ENCODE data around the gene TBC1D22B. TPM values are rescaled to one million over a fixed set of nuclear protein-coding genes. Genes with fewer than 3 reads are reported as not detected.
"Not testable (repeated sequence)": the region's sequence is repeated elsewhere in the genome, so short reads cannot be mapped to it uniquely, and the experiment has no call there.

The TBC1D22B gene
- total RNA-seq, 1 donor from 2014 or later: 3.7 TPM

GRCh38 chr6:37297637-37298036 lies 40.1 kb downstream of the TBC1D22B start:
- not testable (repeated sequence) for H3K9ac ChIP-seq (ENCODE audit: low read depth in 1 of 3, low read length in 3 of 3); H3K9me3 ChIP-seq (ENCODE audit: control insufficient read depth in 3 of 3, low read length in 3 of 3); H3K27ac ChIP-seq (ENCODE audit: low read depth, low read length); H3K4me3 ChIP-seq (ENCODE audit: low read length in 3 of 3); H3K27me3 ChIP-seq (ENCODE audit: control insufficient read depth in 3 of 3, insufficient read depth in 3 of 3, low read length in 3 of 3); H3K4me1 ChIP-seq (ENCODE audit: control insufficient read depth in 3 of 3, insufficient read depth in 3 of 3, low read length in 3 of 3)
- H3K36me3 ChIP-seq (ENCODE audit: control insufficient read depth in 3 of 3, insufficient read depth in 3 of 3, low read length in 3 of 3): peaks cover 1 to 21% (median 17%) of the 10 kb centered on the region in 3 donors

- Histone ChIP-seq H3K4me3 (ENCODE audit: low read length in 3 of 3) (no peak overlapping the region), H3K27me3 (ENCODE audit: control insufficient read depth in 3 of 3, insufficient read depth in 3 of 3, low read length in 3 of 3) (no peaks in the 10 kb centered on the region), H3K4me1 (ENCODE audit: control insufficient read depth in 3 of 3, insufficient read depth in 3 of 3, low read length in 3 of 3) (no peaks in the 10 kb centered on the region), H3K9ac (ENCODE audit: low read depth in 1 of 3, low read length in 3 of 3) (no peak overlapping the region), H3K9me3 (ENCODE audit: control insufficient read depth in 3 of 3, low read length in 3 of 3) (no peaks in the 10 kb centered on the region), H3K36me3 (ENCODE audit: control insufficient read depth in 3 of 3, insufficient read depth in 3 of 3, low read length in 3 of 3) (peaks cover 4 to 27% (median 19%) of the 10 kb centered on the region in 3 donors), H3K27ac (ENCODE audit: low read depth, low read length) (no peak overlapping the region)
Observed at GRCh38 chr6:37298958-37299357, 41.4 kb downstream of the TBC1D22B start.

GRCh38 chr6:37299990-37300389 lies 42.4 kb downstream of the TBC1D22B start:
- Histone ChIP-seq H3K27me3 (ENCODE audit: control insufficient read depth in 3 of 3, insufficient read depth in 3 of 3, low read length in 3 of 3) (no peaks in the 10 kb centered on the region), H3K9me3 (ENCODE audit: control insufficient read depth in 3 of 3, low read length in 3 of 3) (no peaks in the 10 kb centered on the region), H3K36me3 (ENCODE audit: control insufficient read depth in 3 of 3, insufficient read depth in 3 of 3, low read length in 3 of 3) (peaks cover 4 to 28% (median 14%) of the 10 kb centered on the region in 3 donors), H3K4me3 (ENCODE audit: low read length in 3 of 3) (no peak overlapping the region), H3K4me1 (ENCODE audit: control insufficient read depth in 3 of 3, insufficient read depth in 3 of 3, low read length in 3 of 3) (no peaks in the 10 kb centered on the region), H3K9ac (ENCODE audit: low read depth in 1 of 3, low read length in 3 of 3) (no peak overlapping the region), H3K27ac (ENCODE audit: low read depth, low read length) (no peak overlapping the region)

GRCh38 chr6:37302086-37302686 lies 44.6 kb downstream of the TBC1D22B start:
- no peaks in the 10 kb centered on the region for H3K9me3 ChIP-seq (ENCODE audit: control insufficient read depth in 3 of 3, low read length in 3 of 3)
- no peaks in the 10 kb centered on the region for H3K4me1 ChIP-seq (ENCODE audit: control insufficient read depth in 3 of 3, insufficient read depth in 3 of 3, low read length in 3 of 3)
- no peak overlapping the region for H3K27ac ChIP-seq (ENCODE audit: low read depth, low read length)
- H3K9ac ChIP-seq (ENCODE audit: low read depth in 1 of 3, low read length in 3 of 3): no peak overlapping the region
- no peak overlapping the region for H3K4me3 ChIP-seq (ENCODE audit: low read length in 3 of 3)
- H3K36me3 ChIP-seq (ENCODE audit: control insufficient read depth in 3 of 3, insufficient read depth in 3 of 3, low read length in 3 of 3): peaks cover 8 to 31% (median 13%) of the 10 kb centered on the region in 3 donors
- no peaks in the 10 kb centered on the region for H3K27me3 ChIP-seq (ENCODE audit: control insufficient read depth in 3 of 3, insufficient read depth in 3 of 3, low read length in 3 of 3)

GRCh38 chr6:37303091-37303660 lies 45.6 kb downstream of the TBC1D22B start:
- no peaks in the 10 kb centered on the region for H3K27me3 ChIP-seq (ENCODE audit: control insufficient read depth in 3 of 3, insufficient read depth in 3 of 3, low read length in 3 of 3)
- H3K4me3 ChIP-seq (ENCODE audit: low read length in 3 of 3): no peak overlapping the region
- H3K36me3 ChIP-seq (ENCODE audit: control insufficient read depth in 3 of 3, insufficient read depth in 3 of 3, low read length in 3 of 3): peaks cover 8 to 27% (median 13%) of the 10 kb centered on the region in 3 donors
- H3K9ac ChIP-seq (ENCODE audit: low read depth in 1 of 3, low read length in 3 of 3): no peak overlapping the region
- H3K9me3 ChIP-seq (ENCODE audit: control insufficient read depth in 3 of 3, low read length in 3 of 3): no peaks in the 10 kb centered on the region
- H3K27ac ChIP-seq (ENCODE audit: low read depth, low read length): no peak overlapping the region
- peaks cover 0 to 3% (median 2%) of the 10 kb centered on the region in 3 donors for H3K4me1 ChIP-seq (ENCODE audit: control insufficient read depth in 3 of 3, insufficient read depth in 3 of 3, low read length in 3 of 3)

GRCh38 chr6:37303891-37304503 lies 46.4 kb downstream of the TBC1D22B start:
- peaks cover 8 to 24% (median 13%) of the 10 kb centered on the region in 3 donors for H3K36me3 ChIP-seq (ENCODE audit: control insufficient read depth in 3 of 3, insufficient read depth in 3 of 3, low read length in 3 of 3)
- no peak overlapping the region for H3K27ac ChIP-seq (ENCODE audit: low read depth, low read length)
- H3K4me3 ChIP-seq (ENCODE audit: low read length in 3 of 3): no peak overlapping the region

GRCh38 chr6:37304766-37305165 lies 47.2 kb downstream of the TBC1D22B start:
- Histone ChIP-seq H3K27me3 (ENCODE audit: control insufficient read depth in 3 of 3, insufficient read depth in 3 of 3, low read length in 3 of 3) (no peaks in the 10 kb centered on the region), H3K9me3 (ENCODE audit: control insufficient read depth in 3 of 3, low read length in 3 of 3) (no peaks in the 10 kb centered on the region), H3K36me3 (ENCODE audit: control insufficient read depth in 3 of 3, insufficient read depth in 3 of 3, low read length in 3 of 3) (peaks cover 8 to 24% (median 13%) of the 10 kb centered on the region in 3 donors), H3K4me1 (ENCODE audit: control insufficient read depth in 3 of 3, insufficient read depth in 3 of 3, low read length in 3 of 3) (peaks cover 0 to 7% (median 5%) of the 10 kb centered on the region in 3 donors), H3K4me3 (ENCODE audit: low read length in 3 of 3) (no peak overlapping the region), H3K27ac (ENCODE audit: low read depth, low read length) (no peak overlapping the region), H3K9ac (ENCODE audit: low read depth in 1 of 3, low read length in 3 of 3) (no peak overlapping the region)

More at GRCh38 chr6:37303891-37304503, 46.4 kb downstream of the TBC1D22B start:
- H3K27me3 ChIP-seq (ENCODE audit: control insufficient read depth in 3 of 3, insufficient read depth in 3 of 3, low read length in 3 of 3): no peaks in the 10 kb centered on the region
- no peaks in the 10 kb centered on the region for H3K9me3 ChIP-seq (ENCODE audit: control insufficient read depth in 3 of 3, low read length in 3 of 3)
- no peak overlapping the region for H3K9ac ChIP-seq (ENCODE audit: low read depth in 1 of 3, low read length in 3 of 3)
- H3K4me1 ChIP-seq (ENCODE audit: control insufficient read depth in 3 of 3, insufficient read depth in 3 of 3, low read length in 3 of 3): peaks cover 0 to 5% (median 5%) of the 10 kb centered on the region in 3 donors

GRCh38 chr6:37305841-37306425 lies 48.4 kb downstream of the TBC1D22B start:
- peaks cover 0 to 7% (median 5%) of the 10 kb centered on the region in 3 donors for H3K4me1 ChIP-seq (ENCODE audit: control insufficient read depth in 3 of 3, insufficient read depth in 3 of 3, low read length in 3 of 3)
- no peaks in the 10 kb centered on the region for H3K27me3 ChIP-seq (ENCODE audit: control insufficient read depth in 3 of 3, insufficient read depth in 3 of 3, low read length in 3 of 3)
- H3K9ac ChIP-seq (ENCODE audit: low read depth in 1 of 3, low read length in 3 of 3): no peak overlapping the region
- no peak overlapping the region for H3K27ac ChIP-seq (ENCODE audit: low read depth, low read length)
- no peak overlapping the region for H3K4me3 ChIP-seq (ENCODE audit: low read length in 3 of 3)
- H3K9me3 ChIP-seq (ENCODE audit: control insufficient read depth in 3 of 3, low read length in 3 of 3): no peaks in the 10 kb centered on the region
- peaks cover 8 to 24% (median 13%) of the 10 kb centered on the region in 3 donors for H3K36me3 ChIP-seq (ENCODE audit: control insufficient read depth in 3 of 3, insufficient read depth in 3 of 3, low read length in 3 of 3)

- Histone ChIP-seq H3K27me3 (ENCODE audit: control insufficient read depth in 3 of 3, insufficient read depth in 3 of 3, low read length in 3 of 3) (no peaks in the 10 kb centered on the region), H3K36me3 (ENCODE audit: control insufficient read depth in 3 of 3, insufficient read depth in 3 of 3, low read length in 3 of 3) (peaks cover 8 to 20% (median 13%) of the 10 kb centered on the region in 3 donors), H3K4me1 (ENCODE audit: control insufficient read depth in 3 of 3, insufficient read depth in 3 of 3, low read length in 3 of 3) (peaks cover 0 to 7% (median 5%) of the 10 kb centered on the region in 3 donors), H3K9me3 (ENCODE audit: control insufficient read depth in 3 of 3, low read length in 3 of 3) (no peaks in the 10 kb centered on the region), H3K4me3 (ENCODE audit: low read length in 3 of 3) (no peak overlapping the region), H3K27ac (ENCODE audit: low read depth, low read length) (no peak overlapping the region), H3K9ac (ENCODE audit: low read depth in 1 of 3, low read length in 3 of 3) (no peak overlapping the region)
Observed at GRCh38 chr6:37306624-37307222, 49.2 kb downstream of the TBC1D22B start.

Data from skeletal muscle tissue (tissue), 4 donors.